HepG2 (cell line): Measurements from ENCODE around the gene C1QTNF6. TPM values are rescaled to one million over a fixed set of nuclear protein-coding genes. Genes with fewer than 3 reads are reported as not detected.

ENCODE experiments used
- ATAC-seq: fragments of 200-7000 bp; cut with Tn5 transposase; 3 replicates; pipeline ENCODE4 v1.9.1; 2020; ENCODE audit warnings: mild to moderate bottlenecking, moderate library complexity
- BruUV-seq: library from RNA; stranded (reverse); fragments of 400-500 nt; replicated peaks from 2 replicates; lab custom pipeline; 2021; lab: Mats Ljungman, UMichigan
- CTCF ChIA-PET: fragments of 300-600 bp; formaldehyde crosslinking; extraction: SDS; loops from one replicate; lab custom pipeline; 2021; ENCODE audit warnings: low total read pairs, inconsistent platforms, low intra/inter-chr PET ratio; lab: Yijun Ruan, JAX
- POLR2A ChIA-PET: fragments of 350-600 bp; sonication (Branson Sonifier 250); formaldehyde crosslinking; loops from one replicate; lab custom pipeline; 2020; ENCODE audit warnings: antibody characterized with exemption, inconsistent platforms; lab: Yijun Ruan, JAX
- DNase-seq: peaks from one replicate; pipeline ENCODE4 v3.0.0-alpha.2; 2015; ENCODE audit warnings: low spot score
- FAIRE-seq: peaks from 3 replicates; lab custom pipeline; 2011; peaks lifted over from hg19 to GRCh38; lab: Jason Lieb, UNC
- H2AFZ ChIP-seq: one replicate; pipeline ENCODE4 v1.6.1; 2011; ENCODE audit warnings: low read length, inconsistent platforms
- H3K27ac ChIP-seq: fragments of 300-600 bp; 3 replicates; pipeline ENCODE4 v1.8.0; 2011; ENCODE audit warnings: mixed run types, mild to moderate bottlenecking, mixed read lengths, low read length, inconsistent platforms; ENCODE audit not compliant: insufficient read depth; ENCODE audit errors: extremely low read length
- H3K27me3 ChIP-seq, 2 experiments: fragments of 200-600 bp in 1 of 2; 2 replicates in 1 of 2; 3 replicates in 1 of 2; pipeline versions ENCODE4 v1.6.0 to v1.8.0; 2011; ENCODE audit warnings: low read length in 2 of 2, mild to moderate bottlenecking in 2 of 2, moderate library complexity in 2 of 2, inconsistent platforms in 1 of 2; ENCODE audit not compliant: insufficient read depth in 2 of 2, control insufficient read depth in 1 of 2
- H3K36me3 ChIP-seq, 2 experiments: fragments of 200-600 bp in 1 of 2; replicated peaks in 1 of 2; 2 replicates in 1 of 2; 3 replicates in 1 of 2; pipeline versions ENCODE4 v1.5.1 to v1.8.0; 2011; ENCODE audit warnings: low read length in 2 of 2, inconsistent platforms in 1 of 2; ENCODE audit not compliant: insufficient read depth in 2 of 2, control insufficient read depth in 1 of 2
- H3K4me1 ChIP-seq: 2 replicates; pipeline ENCODE4 v1.5.1; 2012; ENCODE audit warnings: low read length, inconsistent platforms; ENCODE audit not compliant: insufficient read depth
- H3K4me2 ChIP-seq: 2 replicates; pipeline ENCODE4 v1.6.0; 2011; ENCODE audit warnings: low read depth, low read length, inconsistent platforms
- H3K4me3 ChIP-seq, 3 experiments: fragments of 200-600 bp in 1 of 3; sonication (generic), shearing (Covaris generic) in 1 of 3; replicated peaks in 1 of 3; 2 replicates each; pipeline ENCODE4 v1.5.1; 2011 to 2016; ENCODE audit warnings: low read length in 3 of 3, inconsistent platforms in 2 of 3, low read depth in 2 of 3, mild to moderate bottlenecking in 2 of 3, control low read depth in 1 of 3, mixed read lengths in 1 of 3; ENCODE audit not compliant: insufficient read depth in 1 of 3
- H3K79me2 ChIP-seq: one replicate; pipeline ENCODE4 v1.6.1; 2011; ENCODE audit warnings: low read length, inconsistent platforms; ENCODE audit not compliant: insufficient read depth
- H3K9ac ChIP-seq: 2 replicates; pipeline ENCODE4 v1.6.0; 2011; ENCODE audit warnings: mild to moderate bottlenecking, low read depth, low read length, inconsistent platforms; ENCODE audit not compliant: insufficient read depth
- H3K9me3 ChIP-seq: 2 replicates; pipeline ENCODE4 v1.5.1; 2012; ENCODE audit warnings: mild to moderate bottlenecking, low read length
- H4K20me1 ChIP-seq: 2 replicates; pipeline ENCODE4 v1.6.0; 2011; ENCODE audit warnings: inconsistent platforms, mild to moderate bottlenecking, low read length, moderate library complexity; ENCODE audit not compliant: insufficient read depth
- ADNP ChIP-seq: sonication (generic); formaldehyde crosslinking; IDR thresholded peaks from 2 replicates; pipeline ENCODE4 v1.4.0; 2020; ENCODE audit warnings: missing genetic modification reagents
- ERF ChIP-seq: IDR thresholded peaks from 2 replicates; pipeline ENCODE4 v1.6.1; 2018; ENCODE audit warnings: missing biosample characterization, missing genetic modification reagents
- FOXC1 ChIP-seq: sonication (generic); formaldehyde crosslinking; IDR thresholded peaks from 2 replicates; pipeline ENCODE4 v1.8.0; 2022; ENCODE audit warnings: mild to moderate bottlenecking, missing genetic modification reagents, borderline replicate concordance
- MXI1 ChIP-seq: IDR thresholded peaks from 3 replicates; pipeline ENCODE4 v1.6.1; 2012; ENCODE audit warnings: low read depth, low read length, inconsistent platforms, borderline replicate concordance
- PHF20 ChIP-seq: sonication (generic); formaldehyde crosslinking; IDR thresholded peaks from 2 replicates; pipeline ENCODE4 v1.5.0; 2020; ENCODE audit warnings: mild to moderate bottlenecking, missing genetic modification reagents
- YEATS2 ChIP-seq: sonication (generic); formaldehyde crosslinking; IDR thresholded peaks from 2 replicates; pipeline ENCODE4 v1.4.0; 2020; ENCODE audit warnings: missing genetic modification reagents, borderline replicate concordance
- ZNF292 ChIP-seq: sonication (generic); formaldehyde crosslinking; IDR thresholded peaks from 2 replicates; pipeline ENCODE4 v1.8.1; 2022; ENCODE audit warnings: mild to moderate bottlenecking, low read depth, missing genetic modification reagents, borderline replicate concordance
- WGBS: methylation state at CpG from one replicate; pipeline ENCODE4 v1.1.6; 2017; ENCODE audit warnings: low lambda C conversion rate; 5-methylcytosine and 5-hydroxymethylcytosine counted together
- in situ Hi-C: cut with HindIII; loops from 2 replicates; pipeline ENCODE4 v1.10.0; 2017; ENCODE audit warnings: low pct_unique_long_range_greater_than_20kb; ENCODE audit not compliant: extremely low pct_ligation_motif_present
- intact Hi-C: fragments of 100-400 bp; cut with micrococcal nuclease; formaldehyde crosslinking; loops from one replicate; pipeline ENCODE4 v1.10.0; 2022; ENCODE audit not compliant: unreplicated experiment
- polyA plus RNA-seq, 8 experiments: library from polyadenylated mRNA; depleted of rRNA in 3 of 8; stranded (reverse) in 7 of 8; unstranded in 1 of 8; fragments of >200 nt; fragmentation: Illumina TruSeq in 4 of 8; extraction: Trizol in 4 of 8; gene quantifications; 2 replicates each; pipeline versions ENCODE4 v1.2.1 to v1.2.3, GENCODE V29; 2011 to 2016; ENCODE audit warnings: low read depth in 4 of 8, missing spikeins in 1 of 8, mixed read lengths in 1 of 8; ENCODE audit not compliant: insufficient read depth in 1 of 8
- total RNA-seq, 5 experiments: library from RNA; depleted of rRNA; stranded (reverse); fragments of >200 nt; fragmentation: Illumina TruSeq; extraction: Trizol; gene quantifications; 2 replicates each; pipeline ENCODE4 v1.2.3, GENCODE V29; 2016; ENCODE audit warnings: low read depth in 1 of 5
- TF ChIP-seq, protein P1 (sequence below): sonication (generic); formaldehyde crosslinking; IDR thresholded peaks from one replicate; pipeline ENCODE4 v1.5.1; 2020; ENCODE audit warnings: mild to moderate bottlenecking, missing genetic modification reagents; ENCODE audit errors: not compliant biosample characterization
- TF ChIP-seq, protein P2 (sequence below): sonication (generic); formaldehyde crosslinking; IDR thresholded peaks from 2 replicates; pipeline ENCODE4 v1.5.0; 2020; ENCODE audit warnings: missing genetic modification reagents

C1QTNF6 gene
- total and polyA plus RNA-seq, 2 of the 13 experiments (the other 11 are each of a cell fraction or from before 2014, with no cell fraction given), result 2.7 to 6.9 TPM

DNA sequence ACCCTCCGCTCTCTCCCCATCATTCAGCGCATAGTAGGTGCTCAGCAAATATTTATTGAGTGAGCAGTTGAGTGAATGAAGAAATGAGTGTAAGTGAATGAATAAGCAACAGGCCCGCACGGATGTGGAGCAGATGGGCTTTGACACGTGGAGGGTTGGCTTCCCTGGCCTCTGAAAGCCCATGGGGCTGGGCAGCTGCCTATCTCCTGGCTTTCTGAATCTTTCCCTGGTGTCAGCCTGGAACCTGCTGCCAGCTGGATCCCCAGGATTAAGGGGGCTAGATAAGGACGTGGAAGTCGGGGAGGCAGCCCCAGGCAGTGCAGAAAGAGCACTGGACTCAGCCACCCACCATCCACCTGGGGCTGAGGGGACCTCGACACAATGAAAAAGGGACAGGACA, 50.9 kb downstream of the C1QTNF6 start:
- H3K4me1 ChIP-seq, result 0 out of 2 replicates have a peak, but pooled peaks cover 9% of the 10 kb centered on the region
- WGBS, result 21% methylated on average over 5 of the region's 8 CpGs
- TF ChIP-seq ERF (no peak), ADNP (CRISPR knock-in tag) (no peak), YEATS2 (CRISPR knock-in tag) (no peak), FOXC1 (CRISPR knock-in tag) (no peak), ZNF292 (CRISPR knock-in tag) (no peak), PHF20 (no peak), MXI1 (no peak)
- TF ChIP-seq, protein P1, sequence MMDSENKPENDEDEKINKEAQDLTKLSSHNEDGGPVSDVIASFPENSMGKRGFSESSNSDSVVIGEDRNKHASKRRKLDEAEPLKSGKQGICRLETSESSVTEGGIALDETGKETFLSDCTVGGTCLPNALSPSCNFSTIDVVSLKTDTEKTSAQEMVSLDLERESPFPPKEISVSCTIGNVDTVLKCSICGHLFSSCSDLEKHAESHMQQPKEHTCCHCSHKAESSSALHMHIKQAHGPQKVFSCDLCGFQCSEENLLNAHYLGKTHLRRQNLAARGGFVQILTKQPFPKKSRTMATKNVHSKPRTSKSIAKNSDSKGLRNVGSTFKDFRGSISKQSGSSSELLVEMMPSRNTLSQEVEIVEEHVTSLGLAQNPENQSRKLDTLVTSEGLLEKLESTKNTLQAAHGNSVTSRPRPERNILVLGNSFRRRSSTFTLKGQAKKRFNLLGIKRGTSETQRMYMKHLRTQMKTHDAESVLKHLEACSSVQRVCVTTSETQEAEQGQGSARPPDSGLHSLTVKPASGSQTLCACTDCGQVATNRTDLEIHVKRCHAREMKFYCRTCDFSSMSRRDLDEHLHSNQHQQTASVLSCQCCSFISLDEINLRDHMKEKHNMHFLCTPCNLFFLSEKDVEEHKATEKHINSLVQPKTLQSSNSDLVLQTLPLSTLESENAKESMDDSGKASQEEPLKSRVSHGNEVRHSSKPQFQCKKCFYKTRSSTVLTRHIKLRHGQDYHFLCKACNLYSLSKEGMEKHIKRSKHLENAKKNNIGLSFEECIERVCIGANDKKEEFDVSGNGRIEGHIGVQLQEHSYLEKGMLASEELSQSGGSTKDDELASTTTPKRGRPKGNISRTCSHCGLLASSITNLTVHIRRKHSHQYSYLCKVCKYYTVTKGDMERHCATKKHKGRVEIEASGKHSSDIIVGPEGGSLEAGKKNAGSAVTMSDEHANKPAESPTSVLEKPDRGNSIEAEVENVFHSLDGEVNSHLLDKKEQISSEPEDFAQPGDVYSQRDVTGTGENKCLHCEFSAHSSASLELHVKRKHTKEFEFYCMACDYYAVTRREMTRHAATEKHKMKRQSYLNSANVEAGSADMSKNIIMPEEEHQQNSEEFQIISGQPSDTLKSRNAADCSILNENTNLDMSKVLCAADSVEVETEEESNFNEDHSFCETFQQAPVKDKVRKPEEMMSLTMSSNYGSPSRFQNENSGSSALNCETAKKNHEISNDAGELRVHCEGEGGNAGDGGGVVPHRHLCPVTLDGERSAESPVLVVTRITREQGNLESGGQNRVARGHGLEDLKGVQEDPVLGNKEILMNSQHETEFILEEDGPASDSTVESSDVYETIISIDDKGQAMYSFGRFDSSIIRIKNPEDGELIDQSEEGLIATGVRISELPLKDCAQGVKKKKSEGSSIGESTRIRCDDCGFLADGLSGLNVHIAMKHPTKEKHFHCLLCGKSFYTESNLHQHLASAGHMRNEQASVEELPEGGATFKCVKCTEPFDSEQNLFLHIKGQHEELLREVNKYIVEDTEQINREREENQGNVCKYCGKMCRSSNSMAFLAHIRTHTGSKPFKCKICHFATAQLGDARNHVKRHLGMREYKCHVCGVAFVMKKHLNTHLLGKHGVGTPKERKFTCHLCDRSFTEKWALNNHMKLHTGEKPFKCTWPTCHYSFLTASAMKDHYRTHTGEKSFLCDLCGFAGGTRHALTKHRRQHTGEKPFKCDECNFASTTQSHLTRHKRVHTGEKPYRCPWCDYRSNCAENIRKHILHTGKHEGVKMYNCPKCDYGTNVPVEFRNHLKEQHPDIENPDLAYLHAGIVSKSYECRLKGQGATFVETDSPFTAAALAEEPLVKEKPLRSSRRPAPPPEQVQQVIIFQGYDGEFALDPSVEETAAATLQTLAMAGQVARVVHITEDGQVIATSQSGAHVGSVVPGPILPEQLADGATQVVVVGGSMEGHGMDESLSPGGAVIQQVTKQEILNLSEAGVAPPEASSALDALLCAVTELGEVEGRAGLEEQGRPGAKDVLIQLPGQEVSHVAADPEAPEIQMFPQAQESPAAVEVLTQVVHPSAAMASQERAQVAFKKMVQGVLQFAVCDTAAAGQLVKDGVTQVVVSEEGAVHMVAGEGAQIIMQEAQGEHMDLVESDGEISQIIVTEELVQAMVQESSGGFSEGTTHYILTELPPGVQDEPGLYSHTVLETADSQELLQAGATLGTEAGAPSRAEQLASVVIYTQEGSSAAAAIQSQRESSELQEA, result no peak
- TF ChIP-seq, protein P2, sequence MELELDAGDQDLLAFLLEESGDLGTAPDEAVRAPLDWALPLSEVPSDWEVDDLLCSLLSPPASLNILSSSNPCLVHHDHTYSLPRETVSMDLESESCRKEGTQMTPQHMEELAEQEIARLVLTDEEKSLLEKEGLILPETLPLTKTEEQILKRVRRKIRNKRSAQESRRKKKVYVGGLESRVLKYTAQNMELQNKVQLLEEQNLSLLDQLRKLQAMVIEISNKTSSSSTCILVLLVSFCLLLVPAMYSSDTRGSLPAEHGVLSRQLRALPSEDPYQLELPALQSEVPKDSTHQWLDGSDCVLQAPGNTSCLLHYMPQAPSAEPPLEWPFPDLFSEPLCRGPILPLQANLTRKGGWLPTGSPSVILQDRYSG (CRISPR knock-in tag), result no peak
- no TSS peak for BruUV-seq
- no peaks in the 10 kb centered on the region for H4K20me1 ChIP-seq
- in situ Hi-C loops, result no loop called here
- H3K4me2 ChIP-seq, result no peak overlapping the region
- H3K9me3 ChIP-seq, result no peaks in the 10 kb centered on the region
- ChIA-PET CTCF (no interaction called here), POLR2A (no interaction called here)
- ATAC-seq (no peak), FAIRE-seq (no peak), DNase-seq (no peak)
- no peak overlapping the region for H3K27ac ChIP-seq
- no peak overlapping the region for H3K9ac ChIP-seq
- no peaks in the 10 kb centered on the region for H3K79me2 ChIP-seq
- no peak overlapping the region for H2AFZ ChIP-seq
- no peak overlapping the region for H3K4me3 ChIP-seq
- H3K27me3 ChIP-seq, result peaks cover 7 to 33% of the 10 kb centered on the region in 2 experiments; a peak in 4 of 5 replicates
- H3K36me3 ChIP-seq, result no peaks in the 10 kb centered on the region
- intact Hi-C loops, result no loop called here
